ENCODE results near the gene C16orf46.

C16orf46 gene

GRCh38 chr16:81077076-81077940 is at the start of gene C16orf46:
Gene C16orf46 (minus strand): TSS chr16:81077238. CDS start chr16:81063955, 13,283 bp downstream.
- Histone ChIP-seq H4K20me1 (ENCODE audit: low read depth, low read length) (no peaks in the 10 kb centered on the region), H3K4me3 (ENCODE audit: insufficient read depth, low read length, poor library complexity, severe bottlenecking) (peak within 1 kb of the TSS; percentile 78), H2AFZ (ENCODE audit: low read depth, low read length, severe bottlenecking) (peak within 1 kb of the TSS; percentile 96), H3K9ac (ENCODE audit: low read length) (peak within 1 kb of the TSS; percentile 66), H3K79me2 (ENCODE audit: insufficient read depth, low read length) (no peaks in the 10 kb centered on the region), H3K4me2 (ENCODE audit: low read depth, low read length, poor library complexity, severe bottlenecking) (peak within 1 kb of the TSS; percentile 90), H3K36me3 (ENCODE audit: low read length) (no peaks in the 10 kb centered on the region), H3K27me3 (ENCODE audit: low read length) (no peaks in the 10 kb centered on the region), H3K9me2 (replicated peaks; ENCODE audit: insufficient read depth, low read length) (no peaks in the 10 kb centered on the region), H3F3A (ENCODE audit: insufficient read depth) (peaks cover 8% of the 10 kb centered on the region; the same call in 1 of the 2 replicates), H3K9me3 (ENCODE audit: insufficient read depth, low read length) (no peaks in the 10 kb centered on the region), H3K27ac (ENCODE audit: low read depth, low read length) (peak within 1 kb of the TSS; percentile 55)
- no peak for TF ChIP-seq EZH2phosphoT487 (conservative IDR thresholded peaks at IDR 0.05; ENCODE audit: low read length)
- TF ChIP-seq, protein P1, sequence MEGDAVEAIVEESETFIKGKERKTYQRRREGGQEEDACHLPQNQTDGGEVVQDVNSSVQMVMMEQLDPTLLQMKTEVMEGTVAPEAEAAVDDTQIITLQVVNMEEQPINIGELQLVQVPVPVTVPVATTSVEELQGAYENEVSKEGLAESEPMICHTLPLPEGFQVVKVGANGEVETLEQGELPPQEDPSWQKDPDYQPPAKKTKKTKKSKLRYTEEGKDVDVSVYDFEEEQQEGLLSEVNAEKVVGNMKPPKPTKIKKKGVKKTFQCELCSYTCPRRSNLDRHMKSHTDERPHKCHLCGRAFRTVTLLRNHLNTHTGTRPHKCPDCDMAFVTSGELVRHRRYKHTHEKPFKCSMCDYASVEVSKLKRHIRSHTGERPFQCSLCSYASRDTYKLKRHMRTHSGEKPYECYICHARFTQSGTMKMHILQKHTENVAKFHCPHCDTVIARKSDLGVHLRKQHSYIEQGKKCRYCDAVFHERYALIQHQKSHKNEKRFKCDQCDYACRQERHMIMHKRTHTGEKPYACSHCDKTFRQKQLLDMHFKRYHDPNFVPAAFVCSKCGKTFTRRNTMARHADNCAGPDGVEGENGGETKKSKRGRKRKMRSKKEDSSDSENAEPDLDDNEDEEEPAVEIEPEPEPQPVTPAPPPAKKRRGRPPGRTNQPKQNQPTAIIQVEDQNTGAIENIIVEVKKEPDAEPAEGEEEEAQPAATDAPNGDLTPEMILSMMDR (IDR thresholded peaks at IDR 0.05; ENCODE audit: insufficient read depth, low read length, poor library complexity, severe bottlenecking), result no peak

DNA sequence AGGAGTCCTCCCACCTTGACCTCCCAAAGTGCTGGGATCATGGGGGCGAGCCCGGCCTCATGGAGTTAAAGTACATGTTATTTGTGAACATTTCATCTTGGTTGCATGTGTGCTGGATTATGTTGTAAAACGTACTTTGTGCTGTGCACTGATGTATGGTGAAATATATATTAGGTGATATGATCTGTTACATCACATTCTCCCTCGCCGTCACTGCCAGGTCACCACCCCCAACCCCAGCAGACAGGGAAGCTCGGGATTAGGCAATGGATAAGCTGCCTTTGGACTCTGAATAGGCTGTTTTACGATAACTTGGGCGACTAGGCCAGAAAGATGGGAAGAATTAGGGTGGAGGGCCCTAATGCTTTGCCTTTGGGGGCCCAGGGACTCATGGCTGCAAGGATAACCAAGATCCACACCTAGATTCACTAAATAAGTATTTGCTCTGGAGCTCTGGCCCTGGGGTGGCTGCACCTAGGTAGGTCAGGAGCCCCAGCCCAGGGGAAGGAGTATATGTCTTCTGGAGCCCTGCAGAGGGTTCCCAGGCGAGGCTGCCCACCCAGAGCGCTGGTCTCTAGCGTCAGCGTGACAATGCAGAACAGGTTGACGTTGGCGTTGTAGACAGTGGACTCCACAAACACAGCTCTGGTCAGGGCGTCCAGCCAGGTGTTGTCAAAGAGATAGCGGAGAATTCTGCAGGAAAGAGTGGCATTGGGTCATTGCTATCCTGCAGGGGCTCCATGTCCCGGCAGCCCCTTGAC is 46.2 kb upstream of the C16orf46 start:
- H3K27me3 ChIP-seq (ENCODE audit: low read length), result no peaks in the 10 kb centered on the region
- H4K20me1 ChIP-seq (ENCODE audit: low read depth, low read length), result no peaks in the 10 kb centered on the region
- no peaks in the 10 kb centered on the region for H3K79me2 ChIP-seq (ENCODE audit: insufficient read depth, low read length)
- no peaks in the 10 kb centered on the region for H3K9me3 ChIP-seq (ENCODE audit: insufficient read depth, low read length)
- H3K27ac ChIP-seq (ENCODE audit: low read depth, low read length), result no peak overlapping the region
- H3K4me3 ChIP-seq (ENCODE audit: insufficient read depth, low read length, poor library complexity, severe bottlenecking), result no peak overlapping the region
- H3K4me2 ChIP-seq (ENCODE audit: low read depth, low read length, poor library complexity, severe bottlenecking), result no peak overlapping the region
- no peaks in the 10 kb centered on the region for H3F3A ChIP-seq (ENCODE audit: insufficient read depth)
- no peak overlapping the region for H3K9ac ChIP-seq (ENCODE audit: low read length)
- no peak overlapping the region for H2AFZ ChIP-seq (ENCODE audit: low read depth, low read length, severe bottlenecking)
- H3K9me2 ChIP-seq (replicated peaks; ENCODE audit: insufficient read depth, low read length), result no peaks in the 10 kb centered on the region
- TF ChIP-seq EZH2phosphoT487 (conservative IDR thresholded peaks at IDR 0.05; ENCODE audit: low read length), result no peak
- TF ChIP-seq, protein P1 (IDR thresholded peaks at IDR 0.05; ENCODE audit: insufficient read depth, low read length, poor library complexity, severe bottlenecking), result no peak
- no peaks in the 10 kb centered on the region for H3K36me3 ChIP-seq (ENCODE audit: low read length)

DNA sequence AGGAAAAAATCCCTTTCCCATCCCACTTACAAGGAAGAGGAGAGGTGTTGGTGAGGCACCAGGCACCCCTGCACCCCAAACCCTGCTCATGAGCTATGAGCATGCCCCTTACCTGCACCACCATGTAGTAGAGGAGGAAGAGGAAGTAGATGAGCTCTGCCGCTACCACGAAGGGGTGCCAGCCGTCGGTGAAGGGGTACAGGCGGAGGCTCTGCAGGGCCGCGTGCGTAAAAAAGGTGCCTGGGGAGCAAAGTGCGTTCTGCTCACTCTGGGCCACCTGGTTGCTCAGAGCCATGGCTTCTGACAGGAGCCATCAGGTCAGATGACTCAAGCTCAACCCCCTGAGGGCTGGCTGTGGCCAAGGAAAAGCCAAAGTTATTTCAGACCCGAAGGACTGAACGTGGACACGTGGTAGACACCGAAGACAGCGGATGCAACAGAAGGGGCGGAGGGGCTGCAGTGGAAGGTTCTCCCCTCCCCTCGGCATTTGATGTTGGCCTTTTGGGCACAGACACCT is 44.5 kb upstream of the C16orf46 start:
- H3K4me3 ChIP-seq (ENCODE audit: insufficient read depth, low read length, poor library complexity, severe bottlenecking), result no peak overlapping the region
- H2AFZ ChIP-seq (ENCODE audit: low read depth, low read length, severe bottlenecking), result no peak overlapping the region
- no peaks in the 10 kb centered on the region for H3K9me2 ChIP-seq (replicated peaks; ENCODE audit: insufficient read depth, low read length)
- no peak overlapping the region for H3K4me2 ChIP-seq (ENCODE audit: low read depth, low read length, poor library complexity, severe bottlenecking)
- H3K36me3 ChIP-seq (ENCODE audit: low read length), result no peaks in the 10 kb centered on the region
- H4K20me1 ChIP-seq (ENCODE audit: low read depth, low read length), result no peaks in the 10 kb centered on the region
- no peaks in the 10 kb centered on the region for H3K9me3 ChIP-seq (ENCODE audit: insufficient read depth, low read length)
- no peaks in the 10 kb centered on the region for H3K79me2 ChIP-seq (ENCODE audit: insufficient read depth, low read length)
- H3K9ac ChIP-seq (ENCODE audit: low read length), result no peak overlapping the region
- H3K27ac ChIP-seq (ENCODE audit: low read depth, low read length), result no peak overlapping the region
- TF ChIP-seq, protein P1 (IDR thresholded peaks at IDR 0.05; ENCODE audit: insufficient read depth, low read length, poor library complexity, severe bottlenecking), result no peak
- TF ChIP-seq EZH2phosphoT487 (conservative IDR thresholded peaks at IDR 0.05; ENCODE audit: low read length), result no peak
- no peaks in the 10 kb centered on the region for H3K27me3 ChIP-seq (ENCODE audit: low read length)
- H3F3A ChIP-seq (ENCODE audit: insufficient read depth), result no peaks in the 10 kb centered on the region
